Bronchial epithelial cell (primary cell): Measurements from ENCODE around the gene VAV1. TPM values are rescaled to one million over a fixed set of nuclear protein-coding genes. Genes with fewer than 3 reads are reported as not detected.
"Not testable (repeated sequence)": the region's sequence is repeated elsewhere in the genome, so short reads cannot be mapped to it uniquely, and the experiment has no call there.

Experiments used
- DNase-seq: peaks from one replicate; pipeline ENCODE4 v3.0.0-alpha.2; 2010; ENCODE audit warnings: low read depth
- FAIRE-seq: peaks from 2 replicates; lab custom pipeline; 2011; peaks lifted over from hg19 to GRCh38; lab: Jason Lieb, UNC
- H3K27me3 ChIP-seq: 2 replicates; pipeline ENCODE4 v1.5.1; 2011; ENCODE audit warnings: low read length; ENCODE audit not compliant: control insufficient read depth, insufficient read depth
- H3K36me3 ChIP-seq: 2 replicates; pipeline ENCODE4 v1.5.1; 2011; ENCODE audit warnings: low read length; ENCODE audit not compliant: control insufficient read depth, insufficient read depth
- H3K4me3 ChIP-seq: 2 replicates; pipeline ENCODE4 v1.5.1; 2011; ENCODE audit warnings: mild to moderate bottlenecking, low read depth, low read length, control low read depth
- CTCF ChIP-seq: IDR thresholded peaks from 2 replicates; pipeline ENCODE4 v1.5.1; 2011; ENCODE audit warnings: mild to moderate bottlenecking, moderate library complexity, low read length, control low read depth, inconsistent platforms; ENCODE audit not compliant: insufficient read depth, severe bottlenecking
- total RNA-seq: library from RNA; depleted of rRNA; stranded (reverse); fragments of >200 nt; gene quantifications from 2 replicates; pipeline ENCODE4 v1.2.1, GENCODE V29; 2014

Gene VAV1
- total RNA-seq, 1 donor from 2014 or later: 0.53 TPM

DNA sequence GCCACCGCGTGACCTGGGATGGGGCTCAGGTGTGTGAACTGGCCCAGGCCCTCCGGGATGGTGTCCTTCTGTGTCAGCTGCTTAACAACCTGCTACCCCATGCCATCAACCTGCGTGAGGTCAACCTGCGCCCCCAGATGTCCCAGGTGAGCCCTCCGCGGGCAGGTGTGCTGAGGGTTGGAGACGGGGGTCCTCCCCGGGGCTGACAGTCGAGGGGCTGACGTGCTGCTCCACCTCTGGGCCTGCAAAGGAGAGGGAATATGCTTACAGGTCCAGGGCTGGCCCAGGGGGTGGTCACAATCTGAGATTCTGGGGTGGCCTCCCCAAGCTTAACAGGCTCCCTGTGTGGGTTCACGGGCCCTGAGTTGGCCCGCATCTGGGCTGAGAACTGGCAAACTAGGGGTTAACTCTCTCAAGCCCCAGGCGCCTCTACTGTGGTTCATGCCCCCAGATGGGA lies 386 bp downstream of the VAV1 start:
- H3K27me3 ChIP-seq: no peaks in the 10 kb centered on the region
- FAIRE-seq (no peak), DNase-seq (no peak)
- H3K4me3 ChIP-seq: no peak overlapping the region
- no peaks in the 10 kb centered on the region for H3K36me3 ChIP-seq
- no peak for TF ChIP-seq CTCF

GRCh38 chr19:6773323-6773931 lies 919 bp downstream of the VAV1 start:
- TF ChIP-seq CTCF: no peak
- Histone ChIP-seq H3K4me3 (no peak overlapping the region), H3K27me3 (no peaks in the 10 kb centered on the region), H3K36me3 (no peaks in the 10 kb centered on the region)
- FAIRE-seq (no peak), DNase-seq (no peak)

- no peak for DNase-seq
These were observed 2.6 kb downstream of the VAV1 start for GRCh38 chr19:6774821-6775707.

GRCh38 chr19:6776045-6776444 lies 3.5 kb downstream of the VAV1 start:
- not testable (repeated sequence) for FAIRE-seq, H3K4me3 ChIP-seq, H3K27me3 ChIP-seq, DNase-seq, H3K36me3 ChIP-seq

More at GRCh38 chr19:6774821-6775707, 2.6 kb downstream of the VAV1 start:
- Histone ChIP-seq H3K4me3 (no peak overlapping the region), H3K36me3 (no peaks in the 10 kb centered on the region), H3K27me3 (no peaks in the 10 kb centered on the region)
- FAIRE-seq: no peak
- no peak for TF ChIP-seq CTCF

DNA sequence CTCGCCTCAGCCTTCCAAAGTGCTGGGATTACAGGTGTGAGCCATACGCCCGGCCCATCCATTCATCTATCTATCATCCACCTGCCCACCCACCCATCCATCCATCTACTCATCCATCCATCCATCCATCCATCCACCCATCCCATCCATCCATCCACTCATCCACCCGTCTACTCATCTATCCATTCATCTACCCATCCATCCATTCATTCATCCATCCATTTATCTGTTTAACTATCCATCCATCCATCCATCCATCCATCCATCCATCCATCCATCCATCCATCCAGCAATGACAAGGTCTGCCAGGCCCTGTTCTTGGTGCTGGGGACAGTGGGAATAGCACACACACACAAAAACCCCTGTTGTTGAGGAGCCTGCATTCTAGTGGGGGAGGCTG lies 4.5 kb downstream of the VAV1 start:
- Histone ChIP-seq H3K27me3 (no peaks in the 10 kb centered on the region), H3K36me3 (no peaks in the 10 kb centered on the region), H3K4me3 (no peak overlapping the region)
- FAIRE-seq: no peak
- no peak for TF ChIP-seq CTCF
- no peak for DNase-seq

DNA sequence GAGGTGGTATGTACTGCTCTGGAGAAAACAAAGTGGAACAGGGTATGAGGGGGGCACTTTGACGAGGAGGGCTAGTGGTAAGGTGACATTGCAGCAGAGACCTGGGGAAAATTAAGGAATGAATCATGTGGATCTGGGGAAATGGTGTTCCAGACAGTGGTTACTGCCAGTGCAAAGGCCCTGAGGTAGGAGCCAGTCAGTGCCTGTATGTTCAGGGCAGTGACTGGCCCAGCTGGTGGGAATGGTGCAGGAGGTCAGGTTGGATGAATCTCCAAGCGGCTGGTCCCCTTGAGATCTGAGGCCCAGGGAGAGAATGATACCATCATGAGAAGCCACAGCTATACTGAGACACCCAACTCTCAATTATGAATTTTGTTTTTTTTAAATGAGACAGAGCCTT lies 4.9 kb downstream of the VAV1 start:
- TF ChIP-seq CTCF: no peak
- no peak overlapping the region for H3K4me3 ChIP-seq
- FAIRE-seq (no peak), DNase-seq (no peak)
- H3K36me3 ChIP-seq: no peaks in the 10 kb centered on the region
- H3K27me3 ChIP-seq: no peaks in the 10 kb centered on the region
